HUDEP-2 (cell line): Measurements from ENCODE around the gene XYLT1.

ENCODE experiments used
- DNase-seq, 76 experiments: peaks; one replicate each; lab custom pipeline; 2025; ENCODE audit not compliant: unreplicated experiment in 76 of 76; lab: John Stamatoyannopoulos, UW

Gene XYLT1

DNA sequence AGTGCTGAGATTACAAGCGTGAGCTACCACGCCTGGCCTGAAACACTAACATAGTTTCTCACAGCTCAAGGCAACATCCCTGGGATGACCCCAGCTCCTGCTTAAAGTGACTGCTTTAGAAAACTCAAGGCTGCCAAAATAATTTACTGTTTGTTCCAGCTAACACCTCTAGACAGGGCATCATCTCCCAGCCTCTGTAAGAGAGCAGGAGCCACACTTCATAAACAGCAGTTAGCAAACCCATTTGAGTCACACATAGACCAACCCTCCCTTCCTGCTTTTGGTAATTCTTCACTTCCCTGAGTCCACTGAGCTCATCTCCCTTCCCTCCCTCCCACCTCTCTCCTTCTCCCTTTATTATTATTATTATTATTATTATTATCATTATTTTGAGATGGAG, 201.3 kb downstream of the XYLT1 start:
- DNase-seq = no peak

- DNase-seq = no peak
These were observed 204.0 kb downstream of the XYLT1 start for GRCh38 chr16:17266608-17267313.

- DNase-seq = no peak
These were observed 205.6 kb downstream of the XYLT1 start for GRCh38 chr16:17265154-17265553.

DNA sequence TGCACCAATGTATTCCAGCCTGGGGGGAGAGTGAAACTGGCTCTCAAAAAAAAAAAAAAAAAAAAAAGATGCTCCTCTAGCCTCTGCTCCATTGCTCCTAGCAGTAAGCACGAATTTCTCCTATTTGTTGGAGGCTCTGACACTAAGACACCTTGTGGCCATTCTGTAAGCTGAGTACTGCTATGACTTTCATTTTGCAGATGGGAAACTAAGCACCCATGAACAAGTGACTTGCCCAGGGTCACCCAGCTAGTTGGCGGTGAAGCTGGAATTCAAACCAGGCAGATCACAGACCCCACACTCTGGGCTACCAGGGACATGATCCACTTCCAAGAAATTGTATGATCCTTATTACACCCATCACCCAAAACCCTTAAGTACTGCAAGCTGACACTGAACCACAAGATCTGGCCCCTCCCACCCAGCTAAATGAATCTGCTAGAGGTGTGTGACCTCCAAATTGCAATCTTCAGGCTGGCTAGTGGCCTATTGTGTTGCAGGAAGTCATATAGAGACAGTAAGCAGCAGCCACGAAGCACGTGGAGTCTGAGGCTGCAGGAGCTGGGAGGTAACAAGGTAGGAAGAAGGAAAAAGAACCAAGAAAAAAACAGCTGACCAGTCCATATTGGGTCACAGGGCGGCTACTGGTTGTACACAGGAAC, 209.4 kb downstream of the XYLT1 start:
- DNase-seq = no peak

GRCh38 chr16:17260276-17260849, 210.4 kb downstream of the XYLT1 start:
- DNase-seq = no peak

GRCh38 chr16:17259751-17260270, 210.9 kb downstream of the XYLT1 start:
- DNase-seq = no peak

DNA sequence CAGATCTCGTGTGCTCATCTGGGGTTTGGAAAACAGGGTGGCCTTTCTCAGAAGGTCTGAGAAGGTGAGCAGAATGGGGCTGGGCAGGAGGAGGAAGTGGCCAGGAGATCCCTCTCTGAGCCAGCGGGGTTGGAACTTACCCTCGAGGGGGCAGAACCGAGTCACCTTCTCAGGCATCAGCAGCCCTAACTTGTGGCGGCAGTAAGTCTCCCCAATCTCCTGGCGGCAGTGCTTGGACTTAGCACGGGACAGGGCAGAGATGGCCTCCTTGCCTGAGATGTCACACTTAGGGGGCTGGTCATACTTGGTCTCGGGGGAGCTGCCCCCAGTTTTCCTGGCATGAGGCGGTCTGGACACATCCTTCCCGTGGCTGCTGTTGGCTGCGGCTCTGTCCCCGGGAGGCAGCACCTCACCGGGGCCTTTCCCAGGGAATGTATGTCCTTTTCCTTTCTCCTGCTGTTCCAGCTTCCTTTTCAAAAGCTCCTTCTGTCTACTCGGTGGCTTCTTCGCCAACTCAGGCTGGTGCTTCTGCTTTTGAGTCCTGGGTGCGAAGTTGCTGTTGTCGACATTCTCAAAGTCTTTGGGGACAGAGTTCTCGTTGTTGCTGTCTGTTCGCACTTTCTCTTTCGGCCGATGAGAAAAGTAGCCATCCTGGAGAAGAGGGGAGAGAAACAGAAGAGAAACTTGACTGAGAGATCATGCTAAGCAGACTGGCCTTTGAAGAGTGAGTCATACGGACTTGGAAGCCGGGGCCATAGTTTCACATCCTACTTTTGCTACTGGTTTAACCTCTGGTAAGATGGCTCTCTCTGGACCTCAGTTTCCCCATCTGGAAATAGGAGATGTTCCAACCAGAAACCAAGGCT, 211.7 kb downstream of the XYLT1 start:
- no peak for DNase-seq

- DNase-seq = no peak
These were observed 212.6 kb downstream of the XYLT1 start for GRCh38 chr16:17258077-17258599.

DNA sequence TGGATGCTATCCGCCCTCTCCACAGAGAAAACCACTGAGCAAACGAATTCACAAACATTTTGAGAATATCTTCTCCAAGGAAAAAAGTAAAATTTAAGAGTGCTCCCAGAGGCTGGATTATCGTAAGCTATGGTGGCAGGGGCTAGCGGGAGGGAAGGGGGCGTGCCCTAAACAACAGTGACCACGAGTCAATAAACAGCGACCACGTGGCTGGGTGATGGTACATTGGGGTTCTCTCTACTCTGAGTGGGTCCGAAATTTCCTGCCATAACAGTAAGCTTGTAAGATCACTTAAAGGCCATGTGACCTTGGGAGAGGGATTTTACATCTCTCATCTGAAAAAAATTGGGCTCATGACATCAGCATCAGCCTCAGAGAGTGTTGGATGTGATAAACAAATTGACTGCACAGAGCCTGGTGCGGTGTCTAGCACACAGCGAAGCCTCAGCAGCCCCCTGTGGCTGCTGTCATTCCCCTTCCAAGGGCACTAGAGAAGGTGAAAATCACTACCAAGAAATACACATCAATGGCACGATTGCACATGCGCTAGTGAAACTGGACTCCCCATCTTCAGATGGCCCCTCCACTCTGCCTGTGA, 213.2 kb downstream of the XYLT1 start:
- no peak for DNase-seq

DNA sequence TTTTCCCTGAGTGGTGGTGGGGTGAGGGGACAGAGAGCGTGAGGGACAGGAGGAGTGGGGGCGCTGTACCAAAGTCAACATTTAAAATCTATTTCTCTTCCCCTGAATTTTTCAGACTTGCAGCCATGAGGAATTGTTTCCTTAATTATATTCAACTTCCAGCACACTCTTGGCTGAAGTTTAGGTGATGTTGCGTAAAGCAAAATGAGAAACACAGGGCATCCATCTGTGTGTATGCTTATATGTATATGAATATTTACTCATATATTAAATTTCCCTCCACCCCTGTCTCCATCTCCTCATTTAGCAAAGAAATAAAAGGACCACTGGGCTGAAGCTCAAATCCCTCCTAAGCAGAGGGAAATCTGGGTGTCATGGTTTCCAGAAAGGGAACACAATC, 218.1 kb downstream of the XYLT1 start:
- no peak for DNase-seq

GRCh38 chr16:17252064-17252463, 218.7 kb downstream of the XYLT1 start:
- DNase-seq = no peak

GRCh38 chr16:17251496-17251895, 219.3 kb downstream of the XYLT1 start:
- DNase-seq = no peak

DNA sequence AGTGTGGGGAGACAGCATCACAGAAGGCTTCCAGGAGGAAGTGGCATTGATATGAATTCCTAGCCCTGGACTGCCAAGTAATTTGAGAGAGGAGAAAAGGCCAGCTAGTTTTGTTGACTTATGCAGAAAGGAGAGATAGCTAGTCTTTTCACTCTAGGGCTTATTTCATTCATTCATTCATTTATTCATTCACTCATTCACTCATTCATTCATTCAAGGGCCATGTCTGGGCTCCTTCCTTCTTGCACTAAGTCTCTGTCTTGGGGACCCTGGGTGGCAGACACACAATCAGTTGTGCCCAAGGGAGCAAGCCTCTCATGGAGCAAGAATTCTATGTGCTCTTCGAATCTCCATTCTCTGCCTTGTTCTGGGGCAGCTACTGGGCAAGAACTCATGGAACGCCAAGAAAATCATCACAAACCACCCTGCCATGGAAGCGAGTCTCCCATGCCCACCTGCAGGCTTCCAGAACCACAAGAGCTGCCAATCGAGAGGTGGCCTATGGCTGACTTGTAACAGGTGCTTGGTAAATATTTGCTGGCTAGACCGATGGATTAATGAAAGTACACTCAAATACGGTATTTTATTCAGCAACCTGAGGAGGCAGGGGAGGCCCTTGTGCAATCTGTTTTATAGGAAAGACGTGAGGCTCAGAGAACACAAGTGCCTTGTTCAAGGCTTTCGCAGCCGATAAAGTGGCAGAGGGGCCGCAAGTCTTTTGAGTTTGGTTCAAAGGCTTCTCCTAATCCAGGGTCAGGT, 223.6 kb downstream of the XYLT1 start:
- no peak for DNase-seq

DNA sequence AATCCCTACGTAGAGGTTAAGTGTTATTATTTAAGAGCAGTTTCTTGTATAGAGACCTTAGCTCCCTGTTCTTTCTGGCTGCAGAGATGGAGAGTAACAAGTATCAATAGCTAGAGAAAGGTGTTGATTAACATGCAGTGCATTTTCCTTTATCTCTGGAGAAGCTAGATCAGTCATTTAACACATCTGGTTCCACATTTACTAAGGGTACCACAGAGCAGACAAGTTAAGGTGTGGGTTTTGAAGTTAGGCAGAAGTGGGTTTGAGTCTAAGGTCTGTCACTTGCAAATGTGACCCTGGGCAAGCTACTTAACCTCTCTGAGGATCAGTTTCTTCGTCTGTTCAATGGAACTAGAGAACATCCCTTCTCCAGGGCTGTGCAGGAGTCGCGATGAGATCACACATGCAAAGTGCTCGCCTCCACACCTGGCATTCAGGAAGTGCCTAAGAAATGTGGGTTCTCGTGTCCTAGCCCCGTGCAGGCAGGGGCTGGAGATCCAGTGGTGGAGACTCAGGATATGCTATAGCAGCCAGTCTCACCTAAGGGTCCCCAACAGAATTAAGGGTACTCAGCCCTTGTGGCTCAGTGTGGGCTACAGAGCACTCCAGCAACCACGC, 224.4 kb downstream of the XYLT1 start:
- no peak for DNase-seq

- no peak for DNase-seq
These were observed 225.0 kb downstream of the XYLT1 start for GRCh38 chr16:17245776-17246175.

- DNase-seq = no peak
These were observed 225.7 kb downstream of the XYLT1 start for GRCh38 chr16:17244872-17245551.

GRCh38 chr16:17241264-17241835, 229.4 kb downstream of the XYLT1 start:
- DNase-seq = no peak

DNA sequence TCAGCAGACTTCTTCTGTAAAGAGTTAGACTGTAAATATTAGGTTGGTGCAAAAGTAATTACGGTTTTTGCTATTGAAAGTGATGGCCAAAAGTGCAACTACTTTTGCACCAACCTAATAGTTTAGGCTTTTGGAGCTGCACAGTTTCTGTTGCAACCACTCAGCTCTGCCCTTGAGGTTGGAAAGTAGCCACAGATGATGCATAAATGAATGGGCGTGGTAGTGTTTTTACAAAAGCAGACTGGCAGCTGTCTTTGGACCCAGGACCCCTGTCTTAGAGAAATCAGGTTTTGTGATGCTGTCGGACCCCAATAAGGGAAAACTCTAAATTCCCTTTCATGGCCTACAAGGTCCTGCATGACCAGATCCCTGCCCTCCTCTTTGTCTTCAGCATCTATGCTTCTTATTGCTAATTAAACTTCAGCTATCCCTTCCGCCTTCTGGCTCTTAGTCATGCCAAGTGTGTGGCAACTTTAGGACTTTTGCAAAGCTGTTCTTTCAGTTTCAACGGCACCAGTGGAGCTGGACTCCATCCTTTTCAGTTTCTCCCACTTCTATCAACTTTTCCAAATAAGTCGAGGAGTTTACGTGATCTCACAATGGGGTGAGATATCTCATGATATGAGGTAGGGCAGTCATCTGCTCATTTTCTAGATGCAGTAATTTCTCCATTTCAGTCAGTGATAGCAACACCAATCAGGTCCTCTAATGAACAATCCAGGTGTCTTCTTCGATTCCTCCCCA, 232.3 kb downstream of the XYLT1 start:
- no peak for DNase-seq
